ENCODE results near the gene NDUFB4. TPM values are rescaled to one million over a fixed set of nuclear protein-coding genes. Genes with fewer than 3 reads are reported as not detected.

The NDUFB4 gene
- total RNA-seq, 1 donor from 2014 or later = 119 TPM

DNA sequence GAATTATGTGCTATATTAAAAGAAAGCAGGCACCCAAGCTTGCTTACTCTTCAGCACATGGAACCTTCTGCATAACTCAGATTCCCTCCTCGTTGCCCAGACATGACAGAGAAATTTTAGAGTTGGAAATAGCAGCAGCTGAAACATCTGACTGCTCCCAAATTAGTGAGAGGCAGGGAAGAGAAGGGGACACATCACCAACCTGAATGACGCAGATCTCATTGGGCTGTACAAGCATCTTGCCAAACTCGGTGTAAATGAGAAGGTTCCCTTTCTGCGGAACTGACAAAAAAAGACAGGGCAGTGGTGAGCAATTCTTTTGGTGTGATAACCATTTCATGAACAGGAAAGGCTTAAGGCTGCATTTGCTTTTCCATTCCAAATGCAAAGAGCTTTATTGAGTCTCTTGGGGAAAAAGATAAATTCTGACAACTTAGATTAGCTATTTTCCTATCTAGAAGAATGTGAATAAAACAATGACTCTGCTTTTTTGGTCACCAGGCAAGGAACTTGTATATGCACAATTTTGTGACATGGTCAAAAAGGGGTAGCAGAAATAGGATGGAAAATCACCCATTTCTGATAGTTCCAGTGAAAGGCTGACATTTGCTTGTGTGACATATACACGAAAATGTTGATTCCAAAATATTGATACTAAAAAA lies 50.8 kb downstream of the NDUFB4 start:
- H3K27me3 Mint-ChIP-seq (ENCODE audit: unreplicated experiment) = no peaks in the 10 kb centered on the region
- DNase-seq = no peak
- H3K4me1 Mint-ChIP-seq (ENCODE audit: low read depth, unreplicated experiment) = peaks cover 19% of the 10 kb centered on the region
- H3K36me3 Mint-ChIP-seq (ENCODE audit: unreplicated experiment) = no peaks in the 10 kb centered on the region
- TF ChIP-seq, protein P1, sequence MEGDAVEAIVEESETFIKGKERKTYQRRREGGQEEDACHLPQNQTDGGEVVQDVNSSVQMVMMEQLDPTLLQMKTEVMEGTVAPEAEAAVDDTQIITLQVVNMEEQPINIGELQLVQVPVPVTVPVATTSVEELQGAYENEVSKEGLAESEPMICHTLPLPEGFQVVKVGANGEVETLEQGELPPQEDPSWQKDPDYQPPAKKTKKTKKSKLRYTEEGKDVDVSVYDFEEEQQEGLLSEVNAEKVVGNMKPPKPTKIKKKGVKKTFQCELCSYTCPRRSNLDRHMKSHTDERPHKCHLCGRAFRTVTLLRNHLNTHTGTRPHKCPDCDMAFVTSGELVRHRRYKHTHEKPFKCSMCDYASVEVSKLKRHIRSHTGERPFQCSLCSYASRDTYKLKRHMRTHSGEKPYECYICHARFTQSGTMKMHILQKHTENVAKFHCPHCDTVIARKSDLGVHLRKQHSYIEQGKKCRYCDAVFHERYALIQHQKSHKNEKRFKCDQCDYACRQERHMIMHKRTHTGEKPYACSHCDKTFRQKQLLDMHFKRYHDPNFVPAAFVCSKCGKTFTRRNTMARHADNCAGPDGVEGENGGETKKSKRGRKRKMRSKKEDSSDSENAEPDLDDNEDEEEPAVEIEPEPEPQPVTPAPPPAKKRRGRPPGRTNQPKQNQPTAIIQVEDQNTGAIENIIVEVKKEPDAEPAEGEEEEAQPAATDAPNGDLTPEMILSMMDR (IDR thresholded peaks at IDR 0.05; ENCODE audit: partially characterized antibody, unreplicated experiment) = no peak
- no peak overlapping the region for H3K4me3 Mint-ChIP-seq (ENCODE audit: unreplicated experiment)
- peaks cover 3% of the 10 kb centered on the region for H3K9me3 Mint-ChIP-seq (ENCODE audit: unreplicated experiment)
- no peak overlapping the region for H3K27ac Mint-ChIP-seq (ENCODE audit: unreplicated experiment)

DNA sequence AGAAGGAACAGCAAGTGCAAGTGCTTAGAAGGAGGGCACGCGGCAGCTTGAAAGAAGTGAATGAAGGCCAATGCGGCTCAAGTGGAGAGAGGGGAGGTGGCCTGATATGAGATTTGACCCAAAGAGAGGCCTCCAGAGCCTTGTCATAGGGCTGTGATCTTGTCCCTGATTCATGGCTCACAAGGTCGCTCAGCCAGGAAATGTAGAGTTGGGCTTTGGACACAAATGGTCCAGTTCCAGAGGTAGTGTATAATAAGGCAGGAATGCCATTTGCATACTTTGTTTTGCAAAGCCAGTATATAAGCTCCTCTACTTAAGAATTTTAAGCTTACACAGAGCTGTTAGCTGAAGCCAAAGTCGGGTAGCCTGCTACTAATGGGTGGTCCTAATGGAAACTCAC lies 52.2 kb downstream of the NDUFB4 start:
- H3K9me3 Mint-ChIP-seq (ENCODE audit: unreplicated experiment) = peaks cover 5% of the 10 kb centered on the region
- H3K4me3 Mint-ChIP-seq (ENCODE audit: unreplicated experiment) = no peak overlapping the region
- TF ChIP-seq, protein P1 (IDR thresholded peaks at IDR 0.05; ENCODE audit: partially characterized antibody, unreplicated experiment) = no peak
- peaks cover 29% of the 10 kb centered on the region for H3K4me1 Mint-ChIP-seq (ENCODE audit: low read depth, unreplicated experiment)
- H3K36me3 Mint-ChIP-seq (ENCODE audit: unreplicated experiment) = no peaks in the 10 kb centered on the region
- H3K27me3 Mint-ChIP-seq (ENCODE audit: unreplicated experiment) = no peaks in the 10 kb centered on the region
- H3K27ac Mint-ChIP-seq (ENCODE audit: unreplicated experiment) = no peak overlapping the region
- no peak for DNase-seq

DNA sequence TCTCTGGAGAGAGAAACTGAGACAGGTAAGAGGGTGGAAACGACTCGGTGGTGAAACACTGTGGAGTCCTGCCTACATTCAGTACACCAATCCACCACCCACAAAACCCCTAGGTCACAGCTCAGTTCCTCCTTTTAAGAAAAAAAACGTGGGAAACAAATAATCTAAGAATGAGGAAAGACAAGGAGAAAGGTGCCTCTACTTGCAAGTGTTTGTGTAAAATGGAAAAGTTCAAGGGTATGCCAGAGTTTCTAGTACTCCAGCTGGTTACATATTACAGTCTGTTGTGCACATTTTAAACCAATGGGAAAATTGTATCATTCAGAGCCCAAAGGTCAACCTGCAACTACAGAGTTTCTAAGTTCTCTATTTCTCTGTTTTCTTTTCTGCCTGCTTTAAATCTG lies 53.7 kb downstream of the NDUFB4 start:
- DNase-seq = no peak
- Mint-ChIP-seq H3K27ac (ENCODE audit: unreplicated experiment) (no peak overlapping the region), H3K36me3 (ENCODE audit: unreplicated experiment) (no peaks in the 10 kb centered on the region), H3K9me3 (ENCODE audit: unreplicated experiment) (peaks cover 5% of the 10 kb centered on the region), H3K4me3 (ENCODE audit: unreplicated experiment) (no peak overlapping the region), H3K4me1 (ENCODE audit: low read depth, unreplicated experiment) (peaks cover 29% of the 10 kb centered on the region), H3K27me3 (ENCODE audit: unreplicated experiment) (no peaks in the 10 kb centered on the region)
- TF ChIP-seq, protein P1 (IDR thresholded peaks at IDR 0.05; ENCODE audit: partially characterized antibody, unreplicated experiment) = no peak

DNA sequence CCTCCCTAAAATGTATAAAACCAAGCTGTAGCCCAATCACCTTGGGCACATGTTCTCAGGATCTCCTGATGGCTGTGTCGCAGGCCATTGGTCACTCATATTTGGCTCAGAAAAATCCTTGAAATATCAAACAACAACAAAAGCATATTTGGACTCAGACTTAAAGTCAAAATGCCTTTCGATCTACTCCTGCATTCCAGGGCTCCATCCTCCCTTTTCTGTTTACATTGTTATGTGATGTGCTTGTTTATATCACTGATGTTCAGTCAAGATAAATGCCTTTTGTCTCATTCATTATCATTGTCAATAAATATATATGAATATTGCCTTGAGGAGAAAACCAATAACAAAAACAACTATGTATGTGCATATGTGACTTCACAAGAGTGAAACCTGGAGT lies 54.2 kb downstream of the NDUFB4 start:
- H3K4me1 Mint-ChIP-seq (ENCODE audit: low read depth, unreplicated experiment) = peaks cover 27% of the 10 kb centered on the region
- TF ChIP-seq, protein P1 (IDR thresholded peaks at IDR 0.05; ENCODE audit: partially characterized antibody, unreplicated experiment) = no peak
- H3K9me3 Mint-ChIP-seq (ENCODE audit: unreplicated experiment) = peaks cover 5% of the 10 kb centered on the region
- no peaks in the 10 kb centered on the region for H3K36me3 Mint-ChIP-seq (ENCODE audit: unreplicated experiment)
- DNase-seq = no peak
- H3K4me3 Mint-ChIP-seq (ENCODE audit: unreplicated experiment) = no peak overlapping the region
- no peaks in the 10 kb centered on the region for H3K27me3 Mint-ChIP-seq (ENCODE audit: unreplicated experiment)
- H3K27ac Mint-ChIP-seq (ENCODE audit: unreplicated experiment) = no peak overlapping the region

Other genes starting within 250 kb of the NDUFB4 start
- 5.8 TPM for gene LRRC58, start 247.0 kb upstream of the NDUFB4 start, total RNA-seq (ENCODE audit: unreplicated experiment)
- 206 TPM for gene FSTL1, start 145.3 kb upstream of the NDUFB4 start, total RNA-seq (ENCODE audit: unreplicated experiment)
- not detected for gene HGD, start 85.9 kb downstream of the NDUFB4 start, total RNA-seq (ENCODE audit: unreplicated experiment)
- gene RABL3, start 146.2 kb downstream of the NDUFB4 start, total RNA-seq (ENCODE audit: unreplicated experiment) = 12.6 TPM
- gene GTF2E1, start 146.4 kb downstream of the NDUFB4 start, total RNA-seq (ENCODE audit: unreplicated experiment) = 40.5 TPM